Stimulated activated CD4-positive, alpha-beta T cell treated with anti-CD3 and anti-CD28 coated beads, Interleukin-15, amount 100 ng/mL, for 1 hour (primary cell): ENCODE measurements around the gene SLC51A.
"Not testable (repeated sequence)": the region's sequence is repeated elsewhere in the genome, so short reads cannot be mapped to it uniquely, and the experiment has no call there.

Source experiments
- DNase-seq, 2 donors: peaks; one replicate each; pipeline ENCODE4 v3.0.0-alpha.2; 2020; ENCODE audit warnings: low read depth in 1 of 2, low spot score in 1 of 2

The SLC51A gene

GRCh38 chr3:196216089-196216564 is at the start of gene SLC51A:
Gene SLC51A, plus strand, starts transcription at chr3:196216534. Its CDS starts 179 bp downstream, at chr3:196216713.
- no peak for DNase-seq

DNA sequence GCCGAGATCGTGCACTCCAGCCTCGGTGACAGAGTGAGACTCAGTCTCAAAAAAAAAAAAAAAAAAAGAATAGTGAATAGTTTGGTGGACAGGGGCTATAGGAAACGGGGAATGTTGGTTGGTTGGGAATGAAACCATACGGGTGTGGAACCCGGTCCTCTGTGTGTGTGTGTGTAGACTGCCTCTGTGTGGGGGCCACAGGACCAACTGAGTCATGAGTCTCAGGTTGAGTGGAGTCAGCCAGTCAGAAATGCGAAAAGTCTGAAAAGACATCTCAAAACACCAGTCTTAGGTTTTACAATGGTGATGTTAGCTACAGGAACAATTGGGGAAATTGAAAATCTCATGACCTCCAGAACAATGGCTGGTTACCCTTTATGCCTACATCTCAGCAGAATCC is 49.6 kb upstream of the SLC51A start:
- DNase-seq, result no peak

DNA sequence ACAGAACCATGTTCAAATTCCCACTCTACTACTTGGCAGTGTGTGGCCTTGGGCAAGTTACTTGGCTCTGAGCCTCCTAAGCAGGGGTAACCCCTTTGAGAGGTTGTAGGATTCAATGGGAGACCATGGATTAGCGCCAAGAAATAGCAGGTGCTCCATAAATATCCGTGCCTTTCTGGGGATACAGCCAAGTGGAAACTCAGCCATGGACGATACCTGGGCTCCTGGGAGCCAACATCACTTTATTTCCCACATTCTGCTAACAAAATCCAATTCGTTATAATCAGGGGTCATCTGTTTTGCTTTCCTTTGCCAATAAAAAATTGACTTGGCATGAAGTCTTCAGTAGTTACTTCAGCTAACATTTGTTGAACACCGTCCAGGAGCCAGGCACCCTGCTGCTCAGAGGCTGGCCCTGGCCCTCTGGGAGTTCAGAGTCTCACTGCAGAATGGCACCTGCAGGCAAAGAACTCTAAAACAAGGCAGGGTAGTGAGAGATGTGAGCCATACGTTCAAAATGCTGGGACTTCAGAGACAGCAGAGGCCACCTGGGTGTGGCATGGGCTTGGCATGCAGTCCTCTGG is 47.4 kb upstream of the SLC51A start:
- DNase-seq, result no peak

GRCh38 chr3:196169836-196170240 is 46.5 kb upstream of the SLC51A start:
- DNase-seq, result no peak

- not testable (repeated sequence) for DNase-seq
Observed at GRCh38 chr3:196170296-196170695, 46.0 kb upstream of the SLC51A start.

DNA sequence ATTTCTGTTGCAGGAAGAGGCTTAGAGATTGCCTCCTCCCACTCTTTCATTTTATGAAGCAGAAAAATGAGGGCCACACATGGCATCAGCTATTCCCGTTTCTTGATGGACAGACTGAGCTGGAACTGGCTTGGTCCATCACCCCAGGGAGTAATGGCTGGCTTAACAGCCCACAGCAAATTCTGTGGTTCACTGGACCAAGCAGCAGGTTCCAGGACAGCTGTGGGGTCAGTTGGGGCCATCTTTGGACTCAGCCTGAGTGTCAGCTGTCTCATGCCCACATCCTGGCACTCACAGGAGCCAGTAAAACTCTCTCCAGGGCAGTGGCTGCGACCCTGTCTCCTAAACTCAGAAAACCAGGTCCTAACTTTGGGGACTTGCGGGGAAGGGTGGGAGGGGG is 41.7 kb upstream of the SLC51A start:
- DNase-seq, result no peak

GRCh38 chr3:196175116-196175625 is 41.2 kb upstream of the SLC51A start:
- DNase-seq, result no peak

DNA sequence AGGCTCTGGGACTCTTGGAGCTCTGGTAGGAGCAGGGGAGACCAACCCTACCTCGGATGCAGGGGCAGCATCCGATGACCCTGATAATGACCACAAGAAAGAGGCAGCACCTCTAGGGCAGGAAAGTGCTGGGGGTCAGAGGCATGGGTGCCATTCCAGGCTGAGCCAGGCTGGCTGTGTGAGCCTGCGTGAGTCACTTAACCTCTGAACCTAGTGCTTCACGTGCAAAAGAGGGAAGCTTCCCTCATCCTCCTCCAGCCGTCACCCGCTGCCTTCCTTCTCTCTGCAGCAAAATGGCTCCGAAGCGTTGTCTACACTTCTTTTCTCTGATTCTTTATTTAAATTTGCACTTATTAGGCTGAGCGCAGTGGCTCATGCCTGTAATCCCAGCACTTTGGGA is 40.6 kb upstream of the SLC51A start:
- DNase-seq, result no peak

- DNase-seq, result no peak
Observed at GRCh38 chr3:196177567-196177966, 38.8 kb upstream of the SLC51A start.

- DNase-seq, result no peak
Observed at GRCh38 chr3:196177967-196178366, 38.4 kb upstream of the SLC51A start.

- no peak for DNase-seq
Observed at GRCh38 chr3:196178993-196179379, 37.3 kb upstream of the SLC51A start.

DNA sequence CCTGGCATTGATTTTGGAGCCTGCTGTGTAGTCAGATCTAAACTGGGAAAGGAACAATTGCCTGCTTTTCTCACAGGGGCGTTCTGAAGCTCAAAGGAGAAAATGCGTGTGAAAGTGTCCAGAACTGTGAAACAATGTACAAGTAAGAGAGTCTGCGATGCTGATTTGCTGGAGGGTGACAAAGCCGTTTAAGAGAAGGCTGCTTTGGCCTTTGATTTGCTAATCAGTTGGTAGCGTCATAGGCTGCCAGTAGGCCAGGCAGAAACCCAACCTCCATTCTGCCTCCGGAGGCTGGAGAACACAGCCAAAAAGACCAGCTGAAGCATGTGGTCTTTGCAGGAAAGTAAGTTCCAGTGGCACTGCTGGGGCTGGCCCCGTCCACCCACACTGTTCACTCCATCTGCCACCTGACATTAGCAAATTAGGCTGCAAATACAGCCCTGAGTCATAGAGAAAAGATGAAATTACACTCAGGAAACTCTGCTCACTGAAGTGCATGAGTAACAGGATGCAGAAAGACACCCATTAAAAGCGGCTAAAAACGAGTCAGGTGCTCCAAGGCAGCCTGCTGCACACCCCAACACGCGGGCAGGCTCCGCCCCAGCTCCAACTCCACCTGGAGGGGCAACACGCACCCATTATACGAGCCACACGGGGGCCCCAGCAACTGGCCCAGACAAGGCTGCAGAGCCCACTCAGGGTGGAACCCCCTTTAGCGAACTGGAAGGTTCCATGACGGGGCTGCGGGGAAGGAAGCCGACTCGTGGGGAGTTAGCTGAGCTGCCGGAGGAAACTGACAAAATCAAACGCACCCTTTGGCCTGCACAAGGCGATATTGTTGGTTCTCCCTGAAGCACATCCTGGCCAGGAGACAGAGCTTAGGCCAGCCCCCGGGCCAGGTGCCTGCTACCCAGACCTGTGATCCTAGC is 36.7 kb upstream of the SLC51A start:
- DNase-seq, result peak; percentile 66 to 69

DNA sequence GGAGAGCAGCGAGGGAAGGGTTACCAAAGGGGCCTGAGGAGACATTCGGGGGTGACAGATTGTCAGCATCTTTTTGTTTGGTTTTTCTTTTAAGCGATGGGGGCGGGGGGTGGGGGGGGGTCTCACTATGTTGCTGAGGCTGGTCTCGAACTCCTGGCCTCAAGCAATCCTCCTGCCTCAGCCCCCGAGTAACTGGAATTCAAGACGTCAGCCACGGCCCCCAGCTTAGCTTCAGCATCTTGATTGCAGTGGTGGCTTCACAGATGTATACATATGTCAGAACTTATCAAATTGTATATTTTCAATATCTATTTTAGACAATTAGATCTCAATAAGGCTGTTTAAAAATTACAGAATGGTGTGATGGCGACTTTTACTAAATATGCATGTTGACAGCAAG is 36.0 kb upstream of the SLC51A start:
- no peak for DNase-seq

DNA sequence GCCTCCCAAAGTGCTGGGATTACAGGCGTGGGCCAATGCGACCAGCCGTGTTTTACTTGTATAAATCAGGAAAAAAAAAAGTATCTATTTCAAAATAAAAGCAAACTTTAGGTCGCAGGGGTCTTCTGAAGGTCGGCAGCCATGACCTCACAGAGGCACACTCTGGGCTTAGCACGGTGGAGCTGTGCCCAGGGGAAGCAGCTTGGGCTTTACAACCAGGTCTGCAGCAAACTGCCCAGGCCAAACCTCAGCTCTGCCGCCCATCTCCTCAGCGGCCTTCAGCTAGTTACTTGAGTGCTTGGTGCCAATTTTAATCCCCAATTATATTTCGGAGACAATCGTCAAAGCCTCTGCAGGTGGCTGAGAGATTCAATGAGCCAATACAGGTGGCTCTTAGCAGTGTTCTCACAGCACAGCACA is 35.2 kb upstream of the SLC51A start:
- no peak for DNase-seq

- DNase-seq, result not testable (repeated sequence)
Observed at GRCh38 chr3:196184169-196184432, 32.2 kb upstream of the SLC51A start.

GRCh38 chr3:196184881-196185280 is 31.5 kb upstream of the SLC51A start:
- no peak for DNase-seq

DNA sequence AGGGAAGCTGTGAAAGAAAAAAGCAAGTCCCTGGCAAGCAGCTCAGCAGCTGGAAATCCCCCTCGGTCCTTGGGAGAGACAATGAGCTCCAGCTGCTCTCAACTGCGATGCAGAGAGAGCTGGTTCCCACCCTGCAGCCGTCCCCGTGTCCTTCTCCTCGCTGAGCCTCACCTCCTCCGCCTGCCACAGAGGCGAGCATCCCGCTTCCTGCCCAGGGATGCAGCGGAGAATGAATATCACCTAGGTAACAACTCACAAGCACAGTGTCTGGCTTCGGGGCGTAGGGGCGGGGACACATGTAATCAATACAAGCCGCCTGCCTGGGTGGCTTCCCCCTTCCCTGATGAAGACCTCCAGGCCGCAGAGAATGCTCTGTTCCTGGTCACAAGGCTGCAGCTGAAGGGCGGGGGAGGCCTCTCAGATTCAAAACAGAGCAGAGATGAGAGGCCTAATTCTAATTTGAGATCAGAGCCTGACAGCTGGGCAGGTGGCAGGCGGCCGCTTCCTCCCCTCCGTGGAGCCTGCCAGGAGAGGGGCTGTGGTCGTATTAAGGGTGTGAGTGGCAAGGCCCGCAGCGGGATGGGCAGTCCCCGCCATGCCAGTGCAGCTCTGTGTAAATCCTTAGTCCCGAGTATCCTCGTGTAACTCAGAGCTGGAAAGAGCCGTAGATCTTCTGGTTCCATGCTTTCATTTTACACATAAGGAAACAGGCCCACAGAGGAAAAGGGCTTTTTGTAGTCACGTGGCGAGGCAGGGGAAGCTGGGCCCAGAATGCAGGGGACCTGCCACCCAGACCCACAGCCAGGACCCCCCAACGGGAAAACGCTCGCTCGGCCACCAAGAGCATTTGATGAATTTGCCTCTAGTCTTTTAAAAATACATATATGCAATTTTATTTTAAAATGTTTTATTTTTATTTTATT is 29.4 kb upstream of the SLC51A start:
- DNase-seq, result no peak

- DNase-seq, result no peak
Observed at GRCh38 chr3:196189566-196190347, 26.6 kb upstream of the SLC51A start.

- DNase-seq, result peak in 1 of 2 donors; percentile 27
Observed at GRCh38 chr3:196192036-196192523, 24.3 kb upstream of the SLC51A start.

- DNase-seq, result no peak
Observed at GRCh38 chr3:196192524-196193051, 23.7 kb upstream of the SLC51A start.
